ENCODE measurements around the gene ATAD2B. TPM values are rescaled to one million over a fixed set of nuclear protein-coding genes. Genes with fewer than 3 reads are reported as not detected.

Gene ATAD2B
- total and polyA plus RNA-seq, 11 donors: 2.8 to 13.3 (median 8.1) TPM

DNA sequence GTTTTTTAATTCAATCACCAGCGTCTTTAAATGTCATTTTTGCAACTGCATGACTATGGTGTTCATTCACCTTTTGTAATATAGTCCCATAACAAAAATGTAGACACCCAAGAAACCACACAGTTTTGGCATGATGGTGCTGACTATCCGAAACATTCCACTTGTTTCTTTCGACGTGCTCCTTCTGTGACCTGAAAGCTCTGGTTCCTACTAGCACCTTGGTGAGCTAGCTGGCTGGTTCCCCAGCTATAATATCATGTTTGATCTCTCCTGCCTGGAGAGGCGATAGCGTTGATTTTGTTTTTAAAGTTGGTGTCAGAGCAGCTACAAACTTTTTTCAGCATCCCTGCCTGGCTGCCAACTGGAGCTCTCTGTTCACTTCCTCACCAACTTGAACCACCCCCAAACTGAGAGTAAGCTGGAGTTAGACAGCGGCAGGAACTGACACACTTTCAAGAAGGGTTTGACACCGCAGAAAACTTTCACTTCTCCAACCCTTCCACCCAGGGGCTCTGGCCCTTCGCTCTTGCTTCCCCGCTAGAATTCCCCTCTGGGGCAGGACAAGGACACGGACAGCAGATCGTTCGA, 1.1 kb downstream of the ATAD2B start:
- whole genome bisulfite sequencing, 4 donors: 1 to 2% (median 1%) methylated on average over 13 of the region's 13 CpGs
- intact Hi-C loops (cut with DNase I): loop anchor here in 9 of 10 donors (2.0 to 10.0 kb wide), 8 partner anchors 15 to 159 kb away; partner anchors contain the start of genes SF3B6 (in 4 of the 9), TP53I3 (in 4 of the 9), UBXN2A (in 1 of the 9) and WDCP (in 1 of the 9)
- no peaks in the 10 kb centered on the region for H3K9me3 ChIP-seq

DNA sequence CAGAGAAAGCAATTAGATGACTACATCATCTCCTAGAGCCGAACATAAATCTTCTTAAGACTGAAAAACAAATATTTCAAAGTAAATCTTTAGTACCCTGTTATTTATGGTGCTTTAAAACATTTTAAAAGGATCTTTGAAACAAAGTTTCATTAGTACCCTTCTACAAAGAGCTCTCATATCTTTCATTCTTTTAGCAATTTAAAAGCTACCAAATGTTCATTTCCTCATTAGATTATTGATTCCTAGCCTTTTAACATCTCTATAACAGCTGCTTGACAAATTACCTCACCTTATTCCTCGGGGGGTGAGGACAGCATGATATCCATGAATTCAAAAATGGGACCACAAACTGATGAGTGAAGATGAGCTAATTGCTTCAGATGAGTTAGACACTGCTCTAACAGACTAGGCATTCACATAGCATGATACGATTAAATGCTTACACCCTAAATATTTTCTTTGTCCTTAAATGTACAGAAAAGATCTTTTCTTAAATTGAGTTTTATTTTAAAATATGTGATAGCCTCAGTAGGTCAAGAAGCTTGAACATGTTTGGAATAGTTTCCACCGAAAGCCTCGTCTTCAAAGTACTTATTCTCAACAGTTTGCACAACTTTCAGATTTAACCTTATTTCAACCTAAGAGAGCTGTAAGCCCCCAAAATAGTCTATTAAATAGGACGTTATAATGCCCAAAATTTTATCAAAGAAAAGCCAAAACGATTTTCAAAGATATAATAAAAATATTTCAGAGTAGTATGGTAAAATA, 2.1 kb downstream of the ATAD2B start:
- Histone ChIP-seq H3K27ac (peak overlapping the region in 6 of 12 donors; percentile 95 to 99 (median 97)), H3K27me3 (no peaks in the 10 kb centered on the region), H3K9me3 (no peaks in the 10 kb centered on the region), H3K36me3 (peaks cover 0 to under 1% (median 0%) of the 10 kb centered on the region in 9 donors), H3K4me1 (peaks cover 2 to 50% (median 34%) of the 10 kb centered on the region in 12 donors), H3K4me3 (peak overlapping the region in 10 of 12 donors; percentile 66 to 96 (median 84))
- ATAC-seq (no peak), DNase-seq (no peak)
- intact Hi-C loops (cut with DNase I): loop anchor here in 6 of 10 donors (5.0 to 10.0 kb wide), 3 partner anchors 150 to 158 kb away; partner anchors contain the start of genes SF3B6 (in 3 of the 6) and TP53I3 (in 3 of the 6)
- 25 to 30% (median 27%) methylated on average over 7 of the region's 7 CpGs for WGBS, 4 donors
- TF ChIP-seq POLR2A (IDR thresholded peaks at IDR 0.05): no peak
- TF ChIP-seq, protein P1, sequence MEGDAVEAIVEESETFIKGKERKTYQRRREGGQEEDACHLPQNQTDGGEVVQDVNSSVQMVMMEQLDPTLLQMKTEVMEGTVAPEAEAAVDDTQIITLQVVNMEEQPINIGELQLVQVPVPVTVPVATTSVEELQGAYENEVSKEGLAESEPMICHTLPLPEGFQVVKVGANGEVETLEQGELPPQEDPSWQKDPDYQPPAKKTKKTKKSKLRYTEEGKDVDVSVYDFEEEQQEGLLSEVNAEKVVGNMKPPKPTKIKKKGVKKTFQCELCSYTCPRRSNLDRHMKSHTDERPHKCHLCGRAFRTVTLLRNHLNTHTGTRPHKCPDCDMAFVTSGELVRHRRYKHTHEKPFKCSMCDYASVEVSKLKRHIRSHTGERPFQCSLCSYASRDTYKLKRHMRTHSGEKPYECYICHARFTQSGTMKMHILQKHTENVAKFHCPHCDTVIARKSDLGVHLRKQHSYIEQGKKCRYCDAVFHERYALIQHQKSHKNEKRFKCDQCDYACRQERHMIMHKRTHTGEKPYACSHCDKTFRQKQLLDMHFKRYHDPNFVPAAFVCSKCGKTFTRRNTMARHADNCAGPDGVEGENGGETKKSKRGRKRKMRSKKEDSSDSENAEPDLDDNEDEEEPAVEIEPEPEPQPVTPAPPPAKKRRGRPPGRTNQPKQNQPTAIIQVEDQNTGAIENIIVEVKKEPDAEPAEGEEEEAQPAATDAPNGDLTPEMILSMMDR (IDR thresholded peaks at IDR 0.05): no peak

More for the DNA sequence above, 1.1 kb downstream of the ATAD2B start:
- Histone ChIP-seq H3K27me3 (no peaks in the 10 kb centered on the region), H3K4me1 (peaks cover 2 to 50% (median 34%) of the 10 kb centered on the region in 12 donors), H3K4me3 (peak overlapping the region; percentile 64 to 96 (median 84)), H3K27ac (peak overlapping the region; percentile 86 to 99 (median 97)), H3K36me3 (peaks cover 0 to 11% (median 0%) of the 10 kb centered on the region in 9 donors)
- ATAC-seq (peak; percentile 24 to 70 (median 51)), DNase-seq (peak; percentile 49 to 65 (median 58))
- TF ChIP-seq, protein P1 (IDR thresholded peaks at IDR 0.05): no peak
- peak in 1 of 2 donors; percentile 24 for TF ChIP-seq POLR2A (IDR thresholded peaks at IDR 0.05)

DNA sequence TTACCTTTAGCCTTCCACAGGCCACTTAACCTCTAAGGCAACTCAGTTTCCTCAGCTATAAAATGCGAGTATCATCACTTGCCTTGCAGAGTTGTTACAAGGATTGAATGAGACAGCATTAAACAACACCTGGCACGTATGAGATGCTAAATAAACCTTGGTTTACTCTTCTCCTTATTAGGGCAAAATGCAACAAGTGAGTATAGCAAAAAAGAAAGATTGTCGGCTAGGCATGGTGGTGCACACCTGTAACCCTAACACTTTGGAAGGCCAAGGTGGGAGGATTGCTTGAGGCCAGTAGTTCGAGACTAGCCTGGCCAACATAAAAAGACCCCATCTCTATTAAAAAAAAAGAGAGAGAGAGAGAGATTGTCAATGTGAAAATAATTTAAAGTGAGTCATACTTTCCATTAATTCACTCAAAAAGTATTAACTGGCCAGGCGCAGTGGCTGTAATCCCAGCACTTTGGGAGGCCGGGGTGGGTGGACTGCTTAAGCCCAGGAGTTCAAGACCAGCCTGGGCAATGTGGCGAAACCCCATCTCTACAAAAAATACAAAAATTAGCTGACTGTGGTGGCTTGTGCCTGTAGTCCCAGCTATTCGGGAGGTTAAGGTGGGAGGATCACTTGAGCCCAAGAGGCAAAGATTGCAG, 8.0 kb downstream of the ATAD2B start:
- Histone ChIP-seq H3K27ac (no peak overlapping the region), H3K4me1 (peaks cover 0 to 44% (median 21%) of the 10 kb centered on the region in 12 donors)
- WGBS, 4 donors: 87 to 94% (median 92%) methylated on average over 8 of the region's 8 CpGs

More for the DNA sequence above, 8.0 kb downstream of the ATAD2B start:
- ATAC-seq (no peak), DNase-seq (no peak)
- TF ChIP-seq, protein P1 (IDR thresholded peaks at IDR 0.05): no peak
- no peak for TF ChIP-seq POLR2A (IDR thresholded peaks at IDR 0.05)
- Histone ChIP-seq H3K4me3 (no peak overlapping the region), H3K9me3 (no peaks in the 10 kb centered on the region), H3K27me3 (no peaks in the 10 kb centered on the region), H3K36me3 (no peaks in the 10 kb centered on the region)
- intact Hi-C loops (cut with DNase I): no loop called here

All from heart left ventricle (tissue), 16 donors.